Ecto neural progenitor cell (in vitro differentiated cells): ENCODE measurements around the gene EML4.
"Not testable (repeated sequence)": the region's sequence is repeated elsewhere in the genome, so short reads cannot be mapped to it uniquely, and the experiment has no call there.

Experiments used
- DNase-seq: peaks from one replicate; pipeline ENCODE4 v3.0.0-alpha.2; 2018; ENCODE audit warnings: low spot score

EML4 gene

DNA sequence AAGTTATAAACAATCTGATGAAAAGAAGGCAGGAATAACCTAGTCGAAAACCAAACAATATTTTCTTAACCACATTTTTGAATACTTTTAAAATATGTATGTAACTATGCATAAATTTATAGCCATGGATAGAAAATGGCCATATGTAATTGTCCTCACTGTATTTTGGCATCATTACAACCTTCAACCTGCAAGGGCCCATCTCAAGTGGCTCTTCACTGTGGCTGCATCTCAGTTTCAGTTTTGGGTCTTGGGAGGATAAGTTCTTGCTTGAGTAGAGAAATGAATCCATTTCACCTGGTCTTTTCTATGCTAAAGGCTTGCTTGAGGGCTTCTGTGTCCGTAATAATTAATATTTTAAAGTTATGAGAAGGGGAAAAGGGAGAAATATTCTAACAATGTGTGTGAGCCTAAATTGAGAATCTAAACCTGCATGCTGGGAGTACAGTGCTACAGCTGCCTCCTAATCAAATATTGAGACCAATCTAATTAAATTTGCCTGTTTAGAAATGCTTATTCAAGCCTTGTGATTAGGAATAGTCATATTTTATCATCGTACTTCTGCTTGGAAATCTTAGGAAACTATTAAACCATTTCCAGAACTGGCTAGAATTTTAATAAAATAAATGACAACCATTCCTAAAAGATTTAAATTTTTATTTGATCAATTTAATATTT is 92.5 kb downstream of the EML4 start:
- DNase-seq = no peak

DNA sequence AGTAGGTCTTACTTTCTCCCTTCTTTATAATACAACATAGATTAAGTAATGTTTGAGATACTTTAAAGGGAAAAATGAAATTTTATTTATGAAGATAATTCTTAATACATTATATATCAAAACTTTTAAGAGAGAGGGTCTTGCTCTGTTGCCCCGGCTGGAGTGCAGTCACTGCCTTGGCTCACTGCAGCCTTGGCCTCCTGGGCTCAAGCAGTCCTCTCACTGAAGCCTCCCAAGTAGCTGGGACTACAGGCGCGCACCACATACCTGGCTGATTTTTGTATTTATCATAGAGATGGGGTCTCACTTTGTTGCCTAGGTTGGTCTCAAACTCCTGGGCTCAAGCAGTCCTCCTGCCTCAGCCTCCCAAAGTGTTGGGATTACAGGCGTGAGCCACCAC is 97.1 kb downstream of the EML4 start:
- no peak for DNase-seq

DNA sequence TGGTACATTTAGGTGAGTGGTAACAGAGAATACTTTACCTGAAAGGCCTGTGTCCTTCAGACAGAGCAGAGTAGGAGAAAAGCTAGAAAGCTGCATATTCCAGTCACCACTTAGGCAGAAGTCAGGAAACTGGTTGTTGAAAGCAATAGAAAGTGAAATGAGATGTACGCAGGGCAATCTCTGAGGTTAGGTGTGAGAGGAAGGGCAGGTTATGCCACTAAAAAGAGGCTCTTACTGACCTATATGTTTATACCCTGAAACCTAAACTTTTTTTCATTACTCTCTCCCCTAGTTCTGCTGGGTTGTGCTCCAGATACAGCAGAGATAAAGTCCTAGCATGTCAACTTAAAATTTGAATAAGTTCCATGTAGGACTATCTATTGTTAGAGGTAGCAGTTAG is 98.4 kb downstream of the EML4 start:
- no peak for DNase-seq

DNA sequence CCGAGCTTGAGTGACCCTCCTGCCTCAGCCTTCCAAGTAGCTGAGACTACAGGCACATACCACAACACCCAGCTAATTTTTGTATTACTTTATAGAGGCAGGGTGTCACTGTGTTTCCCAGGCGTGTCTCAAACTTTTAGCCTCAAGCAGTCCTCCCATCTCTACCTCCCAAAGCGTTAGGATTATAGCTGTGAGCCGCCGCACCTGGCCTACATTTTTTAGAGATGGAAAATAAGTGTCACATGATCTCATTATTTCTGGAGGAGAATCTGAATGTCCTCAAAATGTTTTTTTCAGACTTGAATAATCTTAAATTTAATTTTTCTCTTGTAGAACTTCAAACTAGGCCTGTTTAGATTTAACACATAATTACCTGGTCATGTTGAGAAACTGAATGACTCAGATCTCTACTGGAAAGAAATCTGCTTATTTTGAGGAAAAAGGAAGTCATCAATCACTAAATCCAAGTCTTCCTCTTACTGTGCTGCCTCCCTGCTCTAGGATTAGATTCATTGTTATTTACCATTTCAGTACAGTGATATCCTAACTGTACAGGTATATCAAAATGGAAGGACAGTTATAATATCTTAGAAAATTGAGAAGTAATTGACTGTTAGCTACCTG is 99.5 kb downstream of the EML4 start:
- DNase-seq = no peak

DNA sequence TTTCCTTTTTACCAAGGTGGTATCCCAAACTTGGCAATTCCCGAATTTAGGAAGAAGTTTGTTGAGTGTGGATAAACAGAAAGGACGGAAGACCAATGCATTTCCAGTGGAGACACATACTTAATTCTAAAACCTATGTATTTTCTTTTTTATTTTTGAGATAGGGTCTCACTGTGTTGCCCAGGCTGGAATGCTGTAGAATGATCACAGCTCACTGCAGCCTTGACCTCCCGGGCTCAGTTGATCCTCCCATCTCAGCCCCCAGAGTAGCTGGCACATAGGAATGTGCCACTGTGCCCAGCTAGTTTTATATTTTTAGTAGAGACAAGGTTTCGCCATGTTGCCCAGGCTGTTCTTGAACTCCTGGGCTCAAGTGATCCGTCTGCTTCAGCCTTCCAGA is 101.6 kb downstream of the EML4 start:
- no peak for DNase-seq

DNA sequence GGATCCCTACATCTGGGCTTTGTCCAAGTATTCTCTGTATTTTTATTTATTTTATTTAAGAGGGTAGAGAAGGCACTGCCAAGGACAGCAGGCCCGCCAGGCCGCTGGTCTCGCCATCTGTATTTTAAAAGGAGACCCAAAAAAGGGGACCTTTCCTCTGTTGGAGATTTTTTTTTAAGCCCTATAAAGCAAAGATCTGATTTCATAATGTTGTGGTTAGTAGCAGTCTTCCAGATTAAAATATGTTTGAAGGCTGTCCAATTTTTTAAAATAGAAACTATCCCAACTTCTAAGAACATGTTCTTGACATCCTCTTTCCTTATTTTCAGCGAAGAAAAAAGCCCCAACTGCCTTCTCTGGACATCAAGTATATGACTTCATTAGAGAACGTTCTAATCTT is 102.1 kb downstream of the EML4 start:
- not testable (repeated sequence) for DNase-seq

DNA sequence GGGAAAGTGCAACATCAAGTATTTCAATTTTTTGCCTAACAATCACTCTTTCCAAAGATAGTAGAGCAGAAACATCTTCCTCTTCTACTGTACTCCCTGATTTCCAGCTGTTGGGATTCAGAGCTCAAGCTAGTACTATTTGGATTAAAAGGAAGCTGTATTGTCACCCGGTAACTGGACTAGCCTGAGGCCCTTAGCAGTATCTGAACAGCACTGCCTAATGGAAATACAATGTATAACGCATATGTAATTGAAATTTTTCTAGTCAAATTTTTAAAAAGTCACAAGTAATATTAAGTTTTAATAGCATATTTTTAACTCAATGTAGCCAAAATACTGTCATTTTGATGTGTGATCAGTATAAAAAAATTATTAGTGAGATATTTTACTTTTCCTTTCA is 105.7 kb downstream of the EML4 start:
- DNase-seq = no peak

DNA sequence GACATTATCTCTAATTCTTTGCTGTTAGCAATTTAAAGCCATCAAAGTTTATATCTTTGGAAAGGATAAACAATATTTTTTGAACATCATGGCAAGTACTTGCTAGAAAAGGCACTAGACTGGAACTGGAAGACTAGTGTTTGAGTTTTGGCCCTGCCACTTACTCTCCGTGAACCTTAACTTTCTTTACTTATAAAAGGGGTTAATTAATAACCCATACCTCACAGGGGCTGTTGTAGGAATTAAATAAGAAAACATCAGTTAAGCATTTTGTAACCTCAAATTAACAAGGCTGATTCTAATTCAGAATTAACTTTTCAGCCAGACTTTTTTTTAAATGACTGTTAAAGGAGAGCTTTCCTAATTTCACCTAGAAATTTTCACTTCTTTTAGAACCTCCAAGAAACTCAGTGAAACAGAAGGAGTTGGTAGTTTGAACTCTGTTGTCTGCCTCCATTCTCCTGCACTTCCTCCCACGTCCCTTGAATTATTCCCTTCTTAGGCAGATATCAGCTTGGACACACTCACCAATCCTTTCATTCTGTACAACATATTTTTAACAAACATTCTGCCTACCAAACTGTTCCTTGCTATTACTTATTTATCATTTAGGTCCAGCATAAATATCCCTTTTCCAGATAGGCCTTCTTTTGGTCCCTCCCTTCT is 112.4 kb downstream of the EML4 start:
- DNase-seq = no peak

DNA sequence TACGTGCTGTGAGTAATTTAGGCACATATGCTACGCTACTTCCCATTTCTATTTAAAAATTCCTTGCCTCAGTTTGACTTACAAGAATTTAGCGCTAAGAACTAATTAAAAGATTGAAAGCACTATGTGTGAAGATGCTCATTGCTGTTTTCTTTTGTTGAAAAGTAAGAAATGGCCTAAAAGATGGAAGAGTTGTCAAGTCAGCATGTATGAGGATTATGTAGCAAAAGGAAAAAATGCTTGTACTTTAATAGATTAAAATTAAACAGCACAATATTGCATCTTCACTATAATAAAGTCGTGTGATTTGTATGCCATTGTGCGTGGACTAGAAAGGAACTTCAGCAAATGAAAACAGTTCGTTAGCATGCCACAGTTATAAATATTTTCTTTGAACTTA is 114.9 kb downstream of the EML4 start:
- DNase-seq = no peak

DNA sequence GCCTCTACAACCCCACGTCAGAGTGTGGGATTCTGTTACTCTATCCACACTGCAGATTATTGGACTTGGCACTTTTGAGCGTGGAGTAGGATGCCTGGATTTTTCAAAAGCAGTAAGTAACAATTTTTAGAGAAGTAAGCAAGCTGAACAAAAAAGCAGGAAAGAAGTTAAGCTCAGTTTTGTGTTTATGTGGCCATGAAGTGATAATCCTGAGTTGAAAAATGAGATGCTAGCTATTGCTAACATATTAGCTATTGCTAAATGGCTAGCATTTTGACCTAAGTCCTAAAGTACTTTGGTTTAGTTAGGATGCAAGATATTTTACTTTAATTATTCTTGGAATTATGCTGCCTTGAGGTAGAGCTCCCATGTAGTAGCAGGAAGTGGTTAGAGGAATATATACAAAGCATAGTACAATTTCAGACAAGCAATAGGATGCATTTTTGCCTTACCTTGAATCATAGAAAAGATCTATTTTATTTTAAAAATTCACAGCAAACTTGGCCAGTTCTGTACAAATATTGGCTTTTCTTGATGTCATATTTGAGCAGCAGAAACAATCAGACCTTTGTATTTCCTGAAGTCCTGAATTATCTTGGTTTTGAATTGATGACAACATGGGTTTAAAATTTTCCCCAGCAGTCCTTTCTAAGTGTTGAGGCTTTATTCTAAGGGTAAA is 117.3 kb downstream of the EML4 start:
- no peak for DNase-seq

DNA sequence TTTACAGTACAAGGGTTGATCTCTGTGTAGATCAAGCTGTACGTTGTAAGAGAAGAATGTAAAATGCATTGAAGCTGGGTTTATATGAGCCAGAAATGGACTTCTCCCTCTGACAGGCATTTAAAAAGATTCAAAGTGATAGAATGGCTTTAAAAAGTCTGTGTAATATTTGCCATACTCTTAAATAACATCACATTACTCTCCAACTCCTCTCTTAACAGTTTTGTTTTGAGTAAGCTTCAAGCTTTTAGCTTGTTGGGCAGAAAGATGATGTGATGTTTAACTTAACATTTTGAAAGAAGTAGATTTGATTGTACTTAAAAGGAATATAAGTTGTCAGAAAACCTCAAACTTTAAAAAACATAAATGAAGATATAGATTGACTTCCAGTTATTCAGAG is 119.7 kb downstream of the EML4 start:
- DNase-seq = no peak

DNA sequence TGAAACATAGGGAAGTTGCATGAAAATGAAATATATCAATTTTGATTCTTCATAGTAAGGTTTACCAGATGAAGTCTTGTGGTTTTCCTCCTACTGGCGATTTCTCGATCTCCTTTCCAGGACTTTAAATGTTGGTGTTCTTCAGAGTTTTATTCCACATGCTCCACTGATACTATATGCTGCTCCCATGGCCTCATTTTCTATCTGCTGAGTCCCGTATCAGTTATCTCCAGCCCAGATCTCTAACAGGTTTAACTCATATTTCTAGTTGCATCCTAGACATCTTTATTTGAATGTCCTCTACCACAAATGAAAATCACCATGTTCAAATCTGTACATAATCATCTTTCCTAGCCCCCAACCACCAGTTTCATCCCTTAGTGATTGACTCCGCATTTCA is 120.1 kb downstream of the EML4 start:
- DNase-seq = no peak

DNA sequence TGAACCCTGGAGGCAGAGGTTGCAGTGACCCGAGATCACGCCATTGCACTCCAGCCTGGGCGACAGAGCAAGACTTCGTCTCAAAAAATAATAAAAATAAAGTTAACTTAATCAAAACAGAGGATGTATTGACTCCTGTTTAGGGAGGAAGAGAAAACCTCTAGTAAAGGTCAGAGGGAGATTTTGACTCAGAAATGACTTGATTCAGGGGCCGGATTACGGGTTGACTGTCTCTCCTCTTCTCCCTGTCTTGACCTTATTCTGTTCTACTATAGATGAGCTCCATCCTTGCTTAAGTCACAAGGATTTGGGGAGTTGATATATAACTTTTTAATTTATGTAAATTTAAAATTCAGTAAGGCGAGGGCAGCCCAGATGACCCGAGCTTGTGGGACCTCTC is 120.9 kb downstream of the EML4 start:
- no peak for DNase-seq

DNA sequence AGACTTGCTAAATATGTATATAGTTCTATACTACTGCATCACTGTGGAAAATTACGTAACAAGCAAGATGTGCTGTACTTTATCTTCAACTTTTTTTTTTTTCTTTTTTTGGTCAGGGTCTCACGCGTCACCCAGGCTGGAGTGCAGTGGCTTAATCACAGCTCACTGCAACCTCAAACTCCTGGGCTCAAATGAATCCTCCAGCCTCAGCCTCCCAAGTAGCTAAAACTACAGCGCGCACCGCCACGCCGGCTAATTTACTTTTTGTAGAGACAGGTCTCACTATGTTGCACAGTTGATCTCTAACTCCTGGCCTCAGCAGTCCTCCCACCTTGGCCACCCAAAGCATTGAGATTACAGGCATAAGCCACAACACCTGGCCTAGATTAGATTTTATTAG is 123.9 kb downstream of the EML4 start:
- no peak for DNase-seq

DNA sequence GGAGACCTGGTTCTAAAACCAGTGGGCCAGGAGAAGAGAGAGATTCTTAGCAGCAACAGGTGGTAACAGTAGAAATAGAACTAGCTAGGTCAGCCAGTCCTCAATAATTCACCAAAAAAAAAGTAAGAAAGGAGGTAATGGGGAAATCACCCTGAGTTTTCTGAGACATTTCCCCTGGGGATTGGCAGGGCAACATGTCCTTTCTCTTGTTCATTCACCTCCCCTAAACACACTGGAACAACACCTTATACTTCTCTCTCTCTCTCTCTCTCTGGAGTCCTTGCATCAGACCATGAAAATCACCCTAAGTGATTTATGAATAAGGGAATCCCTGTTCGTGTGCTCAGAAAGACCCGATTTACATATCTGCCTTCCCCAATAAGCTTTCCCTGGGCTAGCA is 127.1 kb downstream of the EML4 start:
- DNase-seq = no peak

DNA sequence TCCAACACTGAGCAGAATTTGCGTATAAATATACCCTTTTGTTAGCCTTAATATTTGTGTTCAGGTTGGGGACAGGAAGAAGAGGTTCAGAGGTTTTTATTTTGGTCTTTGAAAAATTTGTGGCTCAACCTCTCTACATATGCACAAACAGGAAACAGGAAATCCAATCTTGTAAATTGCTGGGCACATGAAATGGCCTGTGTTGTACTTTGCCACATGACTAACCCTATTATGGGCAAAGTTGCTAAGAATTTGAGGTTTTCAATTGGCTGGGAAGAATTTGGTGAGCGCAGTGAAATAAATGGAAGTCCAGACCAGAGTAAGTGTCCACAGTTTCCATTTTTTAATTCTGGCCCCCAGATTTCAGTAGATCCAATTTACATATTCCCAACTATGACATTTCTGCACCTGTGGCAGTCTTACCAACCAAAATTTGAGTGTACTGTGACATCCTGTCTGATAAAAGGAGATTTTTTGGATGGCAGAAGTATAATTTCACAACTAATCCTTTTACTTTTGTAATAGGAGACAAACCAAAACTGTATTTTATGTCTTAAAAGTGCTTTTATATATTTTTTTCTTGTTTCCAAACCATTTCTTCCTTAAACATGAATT is 128.3 kb downstream of the EML4 start:
- no peak for DNase-seq

DNA sequence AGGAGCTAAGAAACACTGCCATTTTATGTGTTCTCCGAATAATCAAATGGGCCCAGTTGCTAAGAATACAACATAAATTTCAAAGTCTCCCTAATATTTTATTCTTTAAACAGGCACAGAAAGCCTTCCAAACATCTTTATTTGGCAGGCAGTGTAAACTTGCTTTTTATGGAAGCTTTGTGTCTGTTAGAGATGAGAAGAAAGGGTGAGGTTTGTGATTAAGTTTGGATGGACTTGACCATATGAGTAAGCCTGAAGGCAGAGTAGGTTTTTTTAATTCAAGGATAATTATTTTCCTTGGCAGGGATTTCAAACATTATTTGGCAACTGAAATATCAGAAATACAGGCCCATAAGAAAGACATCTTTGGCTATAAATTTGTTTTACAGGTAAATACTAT is 129.0 kb downstream of the EML4 start:
- no peak for DNase-seq

DNA sequence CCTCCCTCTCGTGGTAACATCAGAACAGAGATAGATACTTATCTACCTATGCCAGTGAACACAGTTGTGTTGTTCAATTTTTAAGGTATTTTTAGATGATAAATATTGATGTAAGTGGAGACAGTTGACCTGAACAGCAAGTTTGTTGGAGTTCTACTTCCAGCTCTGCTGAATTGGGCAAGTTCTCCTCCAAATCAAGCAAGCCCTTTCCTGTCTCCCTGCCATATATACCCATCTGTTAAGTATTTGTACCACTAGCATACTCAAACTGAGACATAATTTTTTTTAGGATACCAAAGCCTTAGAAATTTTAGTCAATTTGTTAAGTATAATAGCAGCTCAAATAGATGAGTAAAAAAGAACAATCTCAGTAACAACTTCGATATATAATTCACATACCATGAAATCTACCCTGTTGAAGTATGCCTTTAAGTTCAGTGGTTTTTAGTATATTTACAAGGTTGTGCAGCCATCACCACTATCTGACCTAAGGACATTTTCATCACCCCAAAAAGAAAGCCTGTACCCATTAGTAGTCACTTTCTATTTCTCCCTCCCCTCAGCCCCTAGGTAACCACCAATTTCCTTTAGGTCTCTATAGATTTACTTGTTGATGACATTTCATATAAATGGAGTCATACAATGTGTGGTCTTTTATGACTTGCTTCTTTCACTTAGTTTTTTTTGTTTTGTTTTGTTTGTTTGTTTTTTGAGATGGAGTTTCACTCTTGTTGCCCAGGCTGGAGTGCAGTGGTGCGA is 130.0 kb downstream of the EML4 start:
- DNase-seq = no peak

DNA sequence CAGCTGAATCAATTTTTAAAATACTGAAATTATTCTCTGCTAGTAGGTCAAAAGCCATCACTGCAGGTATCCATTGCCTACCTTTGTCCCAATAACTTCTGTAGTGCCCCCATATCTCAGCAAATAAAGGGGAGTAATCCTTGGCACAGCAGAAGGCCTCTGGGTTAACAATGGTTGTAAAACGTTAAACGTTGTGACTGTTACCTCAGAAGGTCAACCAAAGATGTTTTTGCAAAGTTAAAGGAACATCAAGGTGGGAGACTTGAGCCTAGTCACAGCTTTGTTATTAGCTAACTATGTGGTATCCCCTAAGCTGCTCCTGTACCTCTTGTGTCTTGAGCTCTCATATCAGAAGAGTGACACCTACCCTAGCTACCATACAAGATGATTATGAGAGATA is 131.4 kb downstream of the EML4 start:
- no peak for DNase-seq

DNA sequence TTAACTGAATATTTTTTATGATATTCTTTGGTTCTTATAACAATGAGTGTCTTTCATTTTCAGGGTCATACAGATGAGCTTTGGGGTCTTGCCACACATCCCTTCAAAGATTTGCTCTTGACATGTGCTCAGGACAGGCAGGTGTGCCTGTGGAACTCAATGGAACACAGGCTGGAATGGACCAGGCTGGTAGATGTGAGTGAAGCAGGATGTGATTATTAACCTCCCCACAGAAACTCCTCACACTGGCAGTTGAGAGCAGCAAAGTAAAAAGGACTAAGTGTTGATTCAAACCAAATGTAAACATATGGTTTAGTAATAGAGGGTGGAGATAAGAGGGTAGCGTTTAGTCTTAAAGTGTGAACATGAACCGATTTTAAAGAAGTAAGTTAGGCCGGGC is 134.1 kb downstream of the EML4 start:
- DNase-seq = no peak

DNA sequence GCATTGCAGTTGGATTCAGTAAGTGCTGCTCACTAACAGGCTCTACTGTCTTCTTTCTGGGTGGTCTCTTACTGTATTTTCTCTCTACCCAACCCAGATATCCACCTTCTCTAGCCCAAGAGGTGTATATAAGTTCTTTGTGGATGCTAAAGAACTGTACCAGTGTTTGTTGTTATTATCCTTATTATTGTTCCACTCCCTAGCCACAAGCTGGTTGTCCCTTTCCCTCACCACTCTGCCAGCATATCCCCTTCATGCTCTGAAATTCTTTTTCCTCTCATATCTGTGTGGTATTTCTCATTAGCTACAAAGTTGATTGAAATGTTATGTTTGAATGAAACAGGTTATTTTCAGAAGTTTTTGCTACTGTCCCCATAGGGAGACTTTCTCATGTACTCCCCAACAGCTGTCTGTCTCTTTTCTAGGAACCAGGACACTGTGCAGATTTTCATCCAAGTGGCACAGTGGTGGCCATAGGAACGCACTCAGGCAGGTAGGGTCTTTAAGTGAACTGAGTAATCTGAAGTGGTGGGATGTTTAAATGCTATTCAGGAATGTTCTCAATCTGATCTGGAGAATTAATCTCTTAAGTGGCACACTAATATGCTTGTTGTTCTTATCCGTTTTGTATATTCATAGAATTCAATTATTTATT is 135.0 kb downstream of the EML4 start:
- DNase-seq = no peak
